Transverse colon (tissue), 4 donors: ENCODE measurements around the gene POU2F3.

Source experiments
- POLR2AphosphoS5 ChIP-seq, 3 donors: sonication (generic); formaldehyde crosslinking; IDR thresholded peaks; one replicate each; pipeline ENCODE4 v1.6.1; 2016; ENCODE audit warnings: antibody characterized with exemption in 3 of 3
- TF ChIP-seq, protein P1 (sequence below), 5 experiments: fragments of 200-600 bp in 3 of 5; fragments of 450-650 bp in 2 of 5; sonication (generic) in 3 of 5; IDR thresholded peaks; 1 replicate in 2 of 5; 2 replicates in 3 of 5; pipeline ENCODE4 v1.5.1; 2016 to 2017; ENCODE audit warnings: antibody characterized with exemption in 5 of 5, inconsistent platforms in 3 of 5, mild to moderate bottlenecking in 2 of 5, moderate library complexity in 1 of 5

DNA sequence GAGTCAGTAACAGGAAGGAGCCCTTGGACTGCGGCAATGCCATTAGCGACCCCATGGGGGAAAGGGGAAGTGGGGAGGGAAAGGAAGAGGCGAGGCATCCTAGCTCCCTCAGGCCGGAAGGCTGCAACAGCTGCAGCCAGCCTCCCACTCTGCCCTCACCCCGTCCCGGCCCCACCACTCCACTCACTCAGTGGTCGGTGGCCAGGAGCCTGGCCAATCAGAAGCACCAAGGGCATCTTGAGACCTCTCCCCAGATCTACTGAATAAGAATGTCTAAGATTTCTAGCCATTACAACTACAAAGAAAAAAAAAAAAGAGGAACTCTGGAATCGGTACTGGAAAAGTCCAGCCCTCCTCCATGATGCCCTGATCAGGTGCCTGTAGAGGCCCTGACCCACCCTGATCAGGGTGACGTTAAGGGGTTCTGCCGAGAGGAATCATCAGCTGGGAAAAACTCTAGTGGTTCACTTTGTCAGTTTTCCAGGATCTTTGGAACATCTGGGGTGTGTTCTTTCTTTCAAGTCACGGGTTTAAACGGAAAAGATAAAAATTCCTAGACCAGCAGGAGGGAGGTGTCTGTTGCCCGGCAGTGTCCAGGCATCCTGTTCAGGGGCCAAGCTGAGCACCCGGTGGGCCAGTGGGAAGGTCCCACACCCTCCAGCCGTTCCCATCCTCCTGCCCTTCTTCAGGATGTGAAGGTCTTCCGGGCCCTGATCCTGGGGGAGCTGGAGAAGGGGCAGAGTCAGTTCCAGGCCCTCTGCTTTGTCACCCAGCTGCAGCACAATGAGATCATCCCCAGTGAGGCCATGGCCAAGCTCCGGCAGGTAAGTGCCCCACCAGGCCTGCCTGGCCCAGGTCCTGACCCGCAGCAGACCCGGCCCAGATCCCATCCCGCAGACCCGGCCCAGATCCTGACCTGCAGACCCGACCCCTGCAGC lies 14.7 kb upstream of the POU2F3 start:
- TF ChIP-seq, protein P1, sequence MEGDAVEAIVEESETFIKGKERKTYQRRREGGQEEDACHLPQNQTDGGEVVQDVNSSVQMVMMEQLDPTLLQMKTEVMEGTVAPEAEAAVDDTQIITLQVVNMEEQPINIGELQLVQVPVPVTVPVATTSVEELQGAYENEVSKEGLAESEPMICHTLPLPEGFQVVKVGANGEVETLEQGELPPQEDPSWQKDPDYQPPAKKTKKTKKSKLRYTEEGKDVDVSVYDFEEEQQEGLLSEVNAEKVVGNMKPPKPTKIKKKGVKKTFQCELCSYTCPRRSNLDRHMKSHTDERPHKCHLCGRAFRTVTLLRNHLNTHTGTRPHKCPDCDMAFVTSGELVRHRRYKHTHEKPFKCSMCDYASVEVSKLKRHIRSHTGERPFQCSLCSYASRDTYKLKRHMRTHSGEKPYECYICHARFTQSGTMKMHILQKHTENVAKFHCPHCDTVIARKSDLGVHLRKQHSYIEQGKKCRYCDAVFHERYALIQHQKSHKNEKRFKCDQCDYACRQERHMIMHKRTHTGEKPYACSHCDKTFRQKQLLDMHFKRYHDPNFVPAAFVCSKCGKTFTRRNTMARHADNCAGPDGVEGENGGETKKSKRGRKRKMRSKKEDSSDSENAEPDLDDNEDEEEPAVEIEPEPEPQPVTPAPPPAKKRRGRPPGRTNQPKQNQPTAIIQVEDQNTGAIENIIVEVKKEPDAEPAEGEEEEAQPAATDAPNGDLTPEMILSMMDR (IDR thresholded peaks at IDR 0.05) = no peak
- no peak for TF ChIP-seq POLR2AphosphoS5 (IDR thresholded peaks at IDR 0.05)
